HCT116 (cell line): ENCODE data around the gene NXF1. TPM values are rescaled to one million over a fixed set of nuclear protein-coding genes. Genes with fewer than 3 reads are reported as not detected.
"Not testable (repeated sequence)": the region's sequence is repeated elsewhere in the genome, so short reads cannot be mapped to it uniquely, and the experiment has no call there.

Experiments used
- ATAC-seq: fragments of 200-7000 bp; cut with Tn5 transposase; 2 replicates; pipeline ENCODE4 v1.9.1; 2020; ENCODE audit warnings: mild to moderate bottlenecking, moderate library complexity
- BruUV-seq: library from RNA; stranded (reverse); fragments of 400-500 nt; replicated peaks from 2 replicates; lab custom pipeline; 2021; lab: Mats Ljungman, UMichigan
- CTCF ChIA-PET: fragments of 300-600 bp; sonication (Branson Sonifier 250); formaldehyde crosslinking; loops from one replicate; lab custom pipeline; 2021; ENCODE audit warnings: antibody characterized with exemption; lab: Charles Lee
- POLR2A ChIA-PET: fragments of 300-600, 350-600 bp; sonication (Branson Sonifier 250); formaldehyde crosslinking; loops from one replicate; lab custom pipeline; 2021; ENCODE audit warnings: antibody characterized with exemption; lab: Charles Lee
- RAD21 ChIA-PET, 2 experiments: fragments of 300-600 bp; sonication (Branson Sonifier 250); formaldehyde crosslinking; loops; one replicate each; lab custom pipeline; 2023; ENCODE audit warnings: low total read pairs in 2 of 2; ENCODE audit not compliant: uncharacterized antibody in 2 of 2, unreplicated experiment in 2 of 2, low non-redundant PET in 1 of 2; lab: Charles Lee
- DNase-seq: peaks from one replicate; pipeline ENCODE4 v3.0.0-alpha.2; 2010; ENCODE audit warnings: low read depth, low spot score
- H2AFZ ChIP-seq: fragments of 200-600 bp; shearing (Covaris generic), sonication (generic); 2 replicates; pipeline ENCODE4 v1.6.1; 2017; ENCODE audit warnings: low read depth, mixed run types, mixed read lengths, antibody characterized with exemption, low read length; ENCODE audit not compliant: poor library complexity, severe bottlenecking
- H3K27ac ChIP-seq: 2 replicates; pipeline ENCODE4 v1.5.1; 2012; ENCODE audit warnings: low read depth, low read length
- H3K27me3 ChIP-seq: fragments of 200-600 bp; sonication (generic); 2 replicates; pipeline ENCODE4 v1.6.1; 2016; ENCODE audit warnings: mixed run types, low read length, mixed read lengths; ENCODE audit not compliant: insufficient read depth
- H3K36me3 ChIP-seq, 2 experiments: fragments of 200-500 bp in 1 of 2; fragments of 200-600 bp in 1 of 2; sonication (Bioruptor generic) in 1 of 2; sonication (generic) in 1 of 2; 2 replicates each; pipeline versions ENCODE4 v1.5.1 to v1.6.1; 2014 to 2016; ENCODE audit warnings: low read length in 2 of 2, inconsistent platforms in 1 of 2, mixed read lengths in 1 of 2, mixed run types in 1 of 2; ENCODE audit not compliant: insufficient read depth in 2 of 2, control insufficient read depth in 1 of 2
- H3K4me1 ChIP-seq, 2 experiments: fragments of 200-600 bp in 1 of 2; sonication (generic) in 1 of 2; 2 replicates each; pipeline versions ENCODE4 v1.5.1 to v1.6.1; 2012 to 2017; ENCODE audit warnings: low read length in 2 of 2, inconsistent platforms in 1 of 2, mild to moderate bottlenecking in 1 of 2, mixed read lengths in 1 of 2, mixed run types in 1 of 2, moderate library complexity in 1 of 2; ENCODE audit not compliant: insufficient read depth in 2 of 2, control insufficient read depth in 1 of 2
- H3K4me2 ChIP-seq: fragments of 200-600 bp; sonication (generic); 2 replicates; pipeline ENCODE4 v1.6.1; 2017; ENCODE audit warnings: mixed run types, low read length, mixed read lengths
- H3K4me3 ChIP-seq, 2 experiments: fragments of 200-600 bp in 1 of 2; sonication (generic) in 1 of 2; replicated peaks in 1 of 2; 2 replicates each; pipeline ENCODE4 v1.5.1; 2011 to 2016; ENCODE audit warnings: low read length in 2 of 2, control low read depth in 1 of 2, low read depth in 1 of 2, mild to moderate bottlenecking in 1 of 2, mixed read lengths in 1 of 2, mixed run types in 1 of 2
- H3K79me2 ChIP-seq: fragments of 200-600 bp; sonication (generic); 2 replicates; pipeline ENCODE4 v1.6.1; 2017; ENCODE audit warnings: mild to moderate bottlenecking, mixed run types, low read length, moderate library complexity, mixed read lengths; ENCODE audit not compliant: insufficient read depth
- H3K9ac ChIP-seq: fragments of 200-600 bp; sonication (generic); 2 replicates; pipeline ENCODE4 v1.6.1; 2016; ENCODE audit warnings: low read length, mixed read lengths
- H3K9me2 ChIP-seq: fragments of 200-600 bp; sonication (generic), shearing (Covaris generic); 2 replicates; pipeline ENCODE4 v1.6.1; 2017; ENCODE audit warnings: mixed run types, mild to moderate bottlenecking, moderate library complexity; ENCODE audit not compliant: insufficient read depth
- H3K9me3 ChIP-seq, 2 experiments: fragments of 200-500 bp in 1 of 2; fragments of 200-600 bp in 1 of 2; sonication (Bioruptor generic) in 1 of 2; sonication (generic) in 1 of 2; 2 replicates each; pipeline ENCODE4 v1.6.1; 2014 to 2017; ENCODE audit warnings: low read length in 2 of 2, mixed read lengths in 2 of 2, inconsistent platforms in 1 of 2, low read depth in 1 of 2, mild to moderate bottlenecking in 1 of 2, mixed run types in 1 of 2, moderate library complexity in 1 of 2; ENCODE audit not compliant: control insufficient read depth in 1 of 2, insufficient read depth in 1 of 2
- H4K20me1 ChIP-seq: fragments of 200-600 bp; sonication (generic), shearing (Covaris generic); 2 replicates; pipeline ENCODE4 v1.6.1; 2017; ENCODE audit warnings: mixed run types, mild to moderate bottlenecking, moderate library complexity; ENCODE audit not compliant: insufficient read depth
- CBX3 ChIP-seq: IDR thresholded peaks from 2 replicates; pipeline ENCODE4 v1.6.1; 2012; ENCODE audit warnings: low read depth
- ELF1 ChIP-seq: IDR thresholded peaks from 2 replicates; pipeline ENCODE4 v1.6.1; 2012; ENCODE audit warnings: low read depth, borderline replicate concordance
- EZH2 ChIP-seq: fragments of 200-600 bp; sonication (generic); IDR thresholded peaks from 2 replicates; pipeline ENCODE4 v1.6.1; 2017; ENCODE audit warnings: antibody characterized with exemption, mixed run types
- ZNF274 ChIP-seq: fragments of 200-500 bp; sonication (Bioruptor generic); IDR thresholded peaks from 2 replicates; pipeline ENCODE4 v1.6.1; 2014; ENCODE audit warnings: mild to moderate bottlenecking, low read depth, low read length, inconsistent platforms
- intact Hi-C: fragments of 100-400 bp; cut with micrococcal nuclease; formaldehyde crosslinking; loops from 2 replicates; pipeline ENCODE4 v1.10.0; 2022
- total RNA-seq: library from RNA; stranded (reverse); gene quantifications from one replicate; pipeline ENCODE4 v1.2.1, GENCODE V29; 2021; ENCODE audit not compliant: unreplicated experiment
- TF ChIP-seq, protein P1 (sequence below), 3 experiments: fragments of 200-600 bp in 1 of 3; sonication (generic) in 1 of 3; IDR thresholded peaks in 2 of 3; conservative IDR thresholded peaks in 1 of 3; 2 replicates each; pipeline ENCODE4 v1.5.1; 2012 to 2017; ENCODE audit warnings: low read depth in 2 of 3, low read length in 2 of 3, antibody characterized with exemption in 1 of 3, borderline replicate concordance in 1 of 3, control low read depth in 1 of 3, mild to moderate bottlenecking in 1 of 3, mixed read lengths in 1 of 3, mixed run types in 1 of 3, moderate library complexity in 1 of 3; ENCODE audit not compliant: insufficient read depth in 1 of 3

NXF1 gene
- total RNA-seq, 1 experiment from 2014 or later = 55.5 TPM

DNA sequence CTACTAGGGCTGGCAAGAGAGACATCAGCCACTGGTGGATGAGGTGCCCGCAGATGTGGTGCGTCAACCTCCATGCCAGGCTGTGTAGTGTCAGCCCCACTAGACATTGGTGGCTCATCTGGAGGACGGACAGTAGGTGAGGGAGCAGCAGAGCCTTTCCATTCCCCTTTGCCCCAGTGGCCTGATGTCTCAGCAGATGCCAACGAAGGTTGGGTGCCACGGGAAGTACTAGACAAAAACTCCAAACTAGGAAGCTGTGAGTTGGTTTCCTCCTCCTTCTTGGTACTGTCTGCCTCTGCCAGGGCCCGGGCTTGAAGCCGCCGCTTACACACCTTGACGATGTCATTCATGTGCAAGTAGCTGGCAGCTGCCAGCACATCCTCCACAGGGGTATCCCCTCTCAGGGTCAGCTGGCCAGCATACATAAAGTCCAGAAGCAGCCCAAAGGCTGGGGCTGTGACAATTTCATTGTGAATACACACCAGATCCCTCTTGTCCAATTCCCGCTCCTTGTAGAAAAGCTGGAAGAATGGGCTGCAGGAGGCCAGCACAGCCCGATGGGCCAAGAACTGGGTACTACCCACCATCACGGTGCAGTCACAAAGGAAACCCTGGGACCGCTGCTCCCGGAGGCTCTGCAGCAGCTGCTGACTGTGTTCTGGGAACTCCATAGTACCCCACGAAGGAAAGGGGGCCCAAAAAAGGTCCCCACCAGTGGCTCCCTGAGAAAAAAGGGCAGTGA lies 52.1 kb downstream of the NXF1 start:
- RAD21 ChIA-PET = interaction anchor here (0.6 to 1.0 kb wide), 4 partner anchors 35 to 377 kb away, joined by 3 to 4 read pairs (median 4); partner anchors contain the start of gene TUT1 (in 1 of the 2)
- Histone ChIP-seq H2AFZ (no peak overlapping the region), H3K9me2 (no peaks in the 10 kb centered on the region), H3K36me3 (no peaks in the 10 kb centered on the region), H3K4me2 (peak overlapping the region; percentile 90), H4K20me1 (no peaks in the 10 kb centered on the region), H3K4me3 (peak overlapping the region; percentile 70 to 84), H3K27ac (peak overlapping the region; percentile 76), H3K9me3 (no peaks in the 10 kb centered on the region), H3K9ac (peak overlapping the region; percentile 78), H3K4me1 (peaks cover 4 to 18% of the 10 kb centered on the region in 2 experiments; a peak in 3 of 4 replicates), H3K79me2 (no peaks in the 10 kb centered on the region; the same call in 1 of the 2 replicates), H3K27me3 (no peaks in the 10 kb centered on the region)
- TF ChIP-seq ZNF274 = no peak
- TF ChIP-seq CBX3 = no peak
- TF ChIP-seq EZH2 = no peak
- no peak for TF ChIP-seq ELF1
- TSS peak; percentile 90 for BruUV-seq
- intact Hi-C loops = no loop called here
- ATAC-seq (peak; percentile 2), DNase-seq (no peak)
- CTCF ChIA-PET = interaction anchor here (0.6 to 1.9 kb wide), 7 partner anchors 16 to 372 kb away, joined by 3 to 24 read pairs (median 6); partner anchors contain the start of genes HNRNPUL2 and TMEM179B
- POLR2A ChIA-PET = interaction anchor here (0.8 to 3.4 kb wide), 22 partner anchors 8 to 137 kb away, joined by 3 to 50 read pairs (median 6); partner anchors contain the start of genes C11orf98, CSKMT, HNRNPUL2 and LBHD1

DNA sequence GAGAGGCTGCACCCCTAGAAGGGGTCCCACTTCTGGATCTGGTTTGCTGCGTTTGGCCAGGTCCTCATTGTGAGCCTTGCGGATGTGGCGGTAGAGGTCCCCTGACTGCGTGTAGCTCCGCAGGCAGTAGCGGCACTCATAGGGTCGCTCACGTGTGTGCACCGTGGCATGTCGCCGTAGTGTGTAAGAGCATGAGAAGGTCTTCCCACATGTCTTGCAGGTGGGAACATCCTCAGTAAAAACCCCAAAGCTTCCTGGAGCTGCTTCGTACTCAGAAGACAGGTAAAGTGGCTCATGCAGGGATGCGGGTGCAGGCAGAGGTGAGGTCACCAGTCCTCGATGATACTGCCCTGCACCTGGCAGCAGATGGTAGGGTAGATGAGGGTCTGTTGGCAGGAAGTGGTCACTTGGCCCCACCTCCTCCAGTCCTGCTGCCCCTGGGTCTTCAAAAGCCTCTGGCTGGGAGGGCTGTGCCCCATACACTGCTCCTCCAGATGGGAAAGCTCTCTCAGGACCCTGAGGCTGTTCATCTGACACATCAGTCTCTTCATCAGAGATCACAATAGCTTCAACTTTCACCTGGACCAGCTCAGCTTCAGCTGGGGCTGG lies 53.0 kb downstream of the NXF1 start:
- H3K4me2 ChIP-seq = no peak overlapping the region
- no peak for TF ChIP-seq ELF1
- TF ChIP-seq, protein P1, sequence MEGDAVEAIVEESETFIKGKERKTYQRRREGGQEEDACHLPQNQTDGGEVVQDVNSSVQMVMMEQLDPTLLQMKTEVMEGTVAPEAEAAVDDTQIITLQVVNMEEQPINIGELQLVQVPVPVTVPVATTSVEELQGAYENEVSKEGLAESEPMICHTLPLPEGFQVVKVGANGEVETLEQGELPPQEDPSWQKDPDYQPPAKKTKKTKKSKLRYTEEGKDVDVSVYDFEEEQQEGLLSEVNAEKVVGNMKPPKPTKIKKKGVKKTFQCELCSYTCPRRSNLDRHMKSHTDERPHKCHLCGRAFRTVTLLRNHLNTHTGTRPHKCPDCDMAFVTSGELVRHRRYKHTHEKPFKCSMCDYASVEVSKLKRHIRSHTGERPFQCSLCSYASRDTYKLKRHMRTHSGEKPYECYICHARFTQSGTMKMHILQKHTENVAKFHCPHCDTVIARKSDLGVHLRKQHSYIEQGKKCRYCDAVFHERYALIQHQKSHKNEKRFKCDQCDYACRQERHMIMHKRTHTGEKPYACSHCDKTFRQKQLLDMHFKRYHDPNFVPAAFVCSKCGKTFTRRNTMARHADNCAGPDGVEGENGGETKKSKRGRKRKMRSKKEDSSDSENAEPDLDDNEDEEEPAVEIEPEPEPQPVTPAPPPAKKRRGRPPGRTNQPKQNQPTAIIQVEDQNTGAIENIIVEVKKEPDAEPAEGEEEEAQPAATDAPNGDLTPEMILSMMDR (IDR thresholded peaks at IDR 0.05 in 2 of 3, conservative IDR thresholded peaks at IDR 0.05 in 1 of 3; ENCODE audit: borderline replicate concordance in 1 of 3, insufficient read depth in 1 of 3, low read depth in 2 of 3, low read length in 2 of 3) = no peak
- TF ChIP-seq, all 23 proteins: peak for 0
- H3K4me3 ChIP-seq = no peak overlapping the region
- no peaks in the 10 kb centered on the region for H3K9me3 ChIP-seq
- RAD21 ChIA-PET = no interaction called here
- H3K36me3 ChIP-seq = no peaks in the 10 kb centered on the region
- ATAC-seq (no peak), DNase-seq (no peak)
- no peak overlapping the region for H3K9ac ChIP-seq
- H3K79me2 ChIP-seq = no peaks in the 10 kb centered on the region; the same call in 1 of the 2 replicates
- no peaks in the 10 kb centered on the region for H3K27me3 ChIP-seq
- BruUV-seq = no TSS peak
- intact Hi-C loops = no loop called here
- H3K4me1 ChIP-seq = peaks cover 4 to 18% of the 10 kb centered on the region in 2 experiments; a peak in 3 of 4 replicates
- H2AFZ ChIP-seq = no peak overlapping the region
- CTCF ChIA-PET = no interaction called here
- no peaks in the 10 kb centered on the region for H4K20me1 ChIP-seq
- POLR2A ChIA-PET = no interaction called here
- no peak overlapping the region for H3K27ac ChIP-seq
- H3K9me2 ChIP-seq = no peaks in the 10 kb centered on the region

GRCh38 chr11:62749931-62750330 lies 55.3 kb downstream of the NXF1 start:
- POLR2A ChIA-PET = interaction anchor here (1.6 kb wide), 1 partner anchor 22 kb away, joined by 4 read pairs; the partner anchor contains the start of genes HNRNPUL2 and TTC9C
- CTCF ChIA-PET, RAD21 ChIA-PET: not testable (repeated sequence)

More at GRCh38 chr11:62749931-62750330, 55.3 kb downstream of the NXF1 start:
- H3K27me3 ChIP-seq, H3K27ac ChIP-seq, H4K20me1 ChIP-seq, intact Hi-C loops, H3K9me3 ChIP-seq, H2AFZ ChIP-seq, H3K4me2 ChIP-seq, H3K9me2 ChIP-seq, BruUV-seq, H3K9ac ChIP-seq, H3K4me3 ChIP-seq, ATAC-seq, DNase-seq, H3K79me2 ChIP-seq, H3K36me3 ChIP-seq: not testable (repeated sequence)
- H3K4me1 ChIP-seq = peaks cover 4 to 15% of the 10 kb centered on the region in 2 experiments; a peak in 3 of 4 replicates
